AG08395 (cell line): ENCODE results near the gene RERE.
"Not testable (repeated sequence)": the region's sequence is repeated elsewhere in the genome, so short reads cannot be mapped to it uniquely, and the experiment has no call there.

Source experiments
- DNase-seq: peaks from one replicate; pipeline ENCODE4 v3.0.0; 2012; ENCODE audit warnings: mixed read lengths, low spot score

RERE gene

GRCh38 chr1:8797216-8797615 lies 20.2 kb downstream of the RERE start:
- no peak for DNase-seq

- no peak for DNase-seq
These were observed 20.6 kb downstream of the RERE start for GRCh38 chr1:8796812-8797211.

DNA sequence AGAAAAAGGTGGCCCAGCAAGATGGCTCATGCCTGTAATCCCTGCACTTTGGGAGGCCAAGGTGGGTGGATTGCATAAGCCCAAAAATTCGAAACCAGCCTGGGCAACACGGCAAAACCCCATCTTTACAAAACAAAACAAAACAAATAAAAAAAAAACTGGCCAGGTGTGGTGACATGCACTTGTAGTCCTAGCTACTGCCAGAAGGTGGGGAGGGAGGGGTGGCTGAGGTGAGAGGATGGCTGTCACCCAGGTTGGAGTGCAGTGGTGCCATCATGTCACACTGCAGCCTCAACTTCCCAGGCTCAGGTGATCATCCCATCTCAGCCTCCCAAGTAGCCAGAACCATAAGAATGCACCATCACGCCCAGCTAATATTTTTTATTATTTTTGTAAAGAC lies 22.8 kb downstream of the RERE start:
- DNase-seq, result no peak

- no peak for DNase-seq
These were observed 25.6 kb downstream of the RERE start for GRCh38 chr1:8791819-8792218.

GRCh38 chr1:8790987-8791386 lies 26.5 kb downstream of the RERE start:
- no peak for DNase-seq

- no peak for DNase-seq
These were observed 27.0 kb downstream of the RERE start for GRCh38 chr1:8790478-8790877.

DNA sequence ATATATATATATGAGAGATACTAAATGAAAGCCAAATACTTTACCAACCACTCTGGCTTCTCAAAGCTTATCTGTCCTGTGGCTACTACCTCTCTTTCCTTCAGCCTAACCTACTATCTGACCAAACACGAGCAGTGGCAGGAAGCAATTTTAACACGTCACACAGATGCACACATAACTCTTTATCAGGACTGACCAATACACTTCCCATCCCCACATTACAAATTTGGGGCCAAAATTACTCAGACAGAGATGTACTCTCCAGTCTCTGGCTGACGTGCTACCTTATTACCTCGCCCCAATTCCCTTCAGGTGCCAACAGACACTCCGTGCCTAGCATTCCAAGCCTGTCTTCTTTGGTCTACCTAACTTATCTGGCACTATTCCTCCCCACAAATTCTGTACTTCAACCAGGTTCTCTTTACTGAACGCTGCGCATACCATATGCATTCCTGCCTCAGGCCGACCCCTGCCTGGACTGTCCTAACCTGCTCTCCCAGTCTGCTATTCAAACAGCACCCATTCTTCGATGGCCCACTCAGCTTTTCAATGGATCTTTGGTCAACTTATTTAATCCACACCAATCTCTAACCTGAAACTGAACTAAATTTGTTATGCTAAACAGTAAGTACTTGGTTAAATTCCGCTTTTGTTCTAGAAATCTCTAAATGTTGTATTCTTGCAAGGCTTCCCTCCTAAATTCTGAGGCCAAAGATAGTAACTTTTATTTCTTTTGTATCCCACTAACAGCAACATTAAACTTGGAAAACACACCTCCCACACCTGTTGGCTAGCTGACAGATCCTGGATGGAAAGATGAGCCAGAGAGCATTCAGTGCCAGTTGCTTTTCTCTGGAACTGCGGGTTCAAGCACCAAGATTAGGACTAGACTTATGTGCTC lies 27.9 kb downstream of the RERE start:
- no peak for DNase-seq

DNA sequence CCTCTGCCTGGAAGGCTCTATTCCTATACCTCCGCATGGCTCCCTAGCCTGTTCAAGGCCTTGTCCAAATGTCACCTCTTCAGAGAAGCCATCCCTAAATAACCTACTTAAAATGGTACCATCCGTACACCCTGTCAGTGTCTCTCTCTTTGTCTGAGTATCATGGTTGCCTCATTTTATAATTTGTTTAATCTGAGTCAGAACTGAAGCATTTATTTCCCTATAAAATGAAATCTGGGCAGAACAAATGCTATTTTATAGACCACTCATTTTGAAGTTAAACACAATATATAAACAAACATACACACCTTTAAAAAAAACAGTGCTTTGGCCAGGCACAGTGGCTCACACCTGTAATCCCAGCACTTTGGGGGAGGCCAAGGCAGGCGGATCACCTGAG lies 30.2 kb downstream of the RERE start:
- DNase-seq, result no peak

DNA sequence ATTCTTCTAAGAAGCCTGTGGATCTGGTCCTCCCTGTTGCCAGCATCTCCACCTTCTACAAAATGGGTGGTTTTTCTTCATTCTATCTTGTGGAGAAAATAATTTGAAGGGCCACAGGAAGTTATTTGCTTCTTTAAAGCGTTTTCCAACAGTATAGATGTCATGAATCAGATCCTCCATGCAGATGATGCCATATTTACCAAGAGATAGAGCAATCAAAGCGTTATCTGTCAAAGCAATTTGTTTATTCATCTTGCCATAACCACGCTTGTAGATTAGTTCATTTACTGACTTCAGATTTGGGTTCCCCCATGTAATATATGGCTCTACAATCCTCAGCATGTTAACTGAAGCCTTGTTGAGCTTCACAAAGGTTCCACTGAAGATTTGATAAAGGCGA lies 31.2 kb downstream of the RERE start:
- DNase-seq, result not testable (repeated sequence)

- DNase-seq, result no peak
These were observed 34.5 kb downstream of the RERE start for GRCh38 chr1:8782955-8783354.

DNA sequence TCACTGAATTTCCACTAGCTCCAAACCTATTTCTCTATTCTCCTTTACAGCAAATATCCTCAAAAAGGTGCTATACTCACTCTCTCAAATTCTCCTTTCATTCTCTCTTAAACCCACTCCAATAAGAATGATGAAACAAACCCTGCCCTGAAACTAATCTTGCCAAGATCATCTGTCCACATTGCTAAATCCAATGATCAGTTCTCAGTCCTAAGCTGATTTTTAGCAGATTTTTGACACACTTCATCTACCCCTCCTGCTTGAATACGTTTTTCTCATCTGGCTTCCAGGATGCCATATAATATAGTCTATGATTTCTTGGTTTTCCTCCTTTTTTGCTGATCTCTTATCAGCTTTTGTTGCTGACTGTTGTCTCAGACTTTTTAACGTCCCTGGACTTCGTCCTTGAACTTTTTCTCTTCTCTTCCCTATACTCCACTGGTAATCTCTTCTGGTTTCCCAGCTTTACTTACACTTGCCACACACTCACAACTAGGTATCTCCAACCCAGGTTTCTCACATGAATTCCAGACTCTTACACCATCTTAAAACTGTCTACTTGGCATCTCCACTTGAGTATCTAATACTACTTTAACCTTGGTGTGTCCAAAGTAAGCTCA lies 35.3 kb downstream of the RERE start:
- DNase-seq, result no peak

DNA sequence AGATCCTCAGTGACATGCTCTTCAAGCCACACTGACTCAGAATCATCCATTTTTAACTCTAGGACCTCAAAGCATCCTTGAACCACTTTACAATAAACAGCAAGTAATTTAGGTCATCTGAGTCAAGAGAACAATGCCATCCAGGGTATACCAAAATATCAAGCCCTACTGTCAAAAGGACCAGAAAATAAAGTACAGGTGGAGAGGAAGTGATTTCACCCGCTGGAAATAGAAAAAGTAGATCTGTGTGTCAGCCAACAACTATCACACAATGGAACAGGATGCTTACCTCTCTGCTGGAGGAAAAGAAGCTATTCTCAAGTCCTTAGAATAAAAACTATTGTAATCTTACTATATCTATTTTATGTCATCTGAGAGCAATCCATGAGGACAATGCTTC lies 37.0 kb downstream of the RERE start:
- DNase-seq, result no peak

GRCh38 chr1:8777867-8778266 lies 39.6 kb downstream of the RERE start:
- no peak for DNase-seq

DNA sequence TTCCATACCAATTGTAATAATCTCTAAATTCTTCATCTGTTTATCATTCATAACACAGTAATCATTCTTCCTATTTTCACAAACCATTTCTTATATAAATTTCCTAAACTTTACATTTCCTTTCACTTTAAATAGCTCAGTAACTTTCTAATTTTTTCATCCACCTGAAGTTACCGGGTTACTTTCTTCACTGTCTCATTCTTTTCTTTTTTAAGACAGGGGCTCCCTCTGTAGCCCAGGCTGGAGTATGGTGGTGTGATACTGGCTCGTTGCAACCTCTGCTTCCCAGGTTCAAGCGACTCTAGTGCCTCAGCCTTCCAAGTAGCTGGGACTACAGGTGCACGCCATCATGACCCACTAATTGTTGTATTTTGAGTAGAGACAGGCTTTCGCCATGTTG lies 41.3 kb downstream of the RERE start:
- DNase-seq, result no peak

GRCh38 chr1:8767006-8767405 lies 50.4 kb downstream of the RERE start:
- DNase-seq, result no peak

DNA sequence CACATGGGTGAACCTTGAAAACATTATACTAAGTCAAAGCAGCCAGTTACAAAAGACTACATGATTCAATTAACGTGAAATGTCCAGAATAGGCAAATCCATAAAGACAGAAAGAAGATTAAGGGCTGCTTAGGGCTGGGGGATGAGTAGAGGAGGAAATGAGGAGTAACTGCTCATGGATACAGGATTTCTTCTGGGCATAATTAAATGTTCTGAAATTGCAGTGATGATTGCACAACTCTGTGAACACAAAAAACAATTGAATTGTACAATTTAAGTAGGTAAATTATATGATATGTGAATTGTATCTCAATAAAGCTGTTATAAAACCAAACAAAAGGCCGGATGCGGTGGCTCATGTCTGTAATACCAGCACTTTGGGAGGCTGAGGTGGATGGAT lies 52.2 kb downstream of the RERE start:
- DNase-seq, result no peak

GRCh38 chr1:8764293-8764937 lies 53.0 kb downstream of the RERE start:
- no peak for DNase-seq

- DNase-seq, result no peak
These were observed 53.6 kb downstream of the RERE start for GRCh38 chr1:8763888-8764287.

DNA sequence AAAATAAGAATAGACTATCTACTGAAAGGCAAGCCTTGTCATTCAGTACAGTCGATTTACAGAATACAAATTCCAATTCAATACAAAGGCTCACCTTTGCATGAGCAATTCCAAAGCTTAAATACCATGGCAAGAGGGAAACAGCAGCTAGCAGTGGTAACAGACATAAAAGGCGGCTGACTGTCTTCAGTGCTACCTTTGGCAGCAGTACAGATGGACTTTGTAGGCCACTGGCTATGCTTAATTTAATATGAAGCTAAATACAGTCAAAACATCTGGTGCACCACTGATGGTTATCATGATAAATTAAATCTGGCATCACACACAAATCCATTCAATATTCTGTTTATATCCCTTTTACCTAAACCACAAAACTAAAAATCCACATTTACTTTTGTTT lies 62.4 kb downstream of the RERE start:
- no peak for DNase-seq

GRCh38 chr1:8754247-8754650 lies 63.2 kb downstream of the RERE start:
- no peak for DNase-seq

DNA sequence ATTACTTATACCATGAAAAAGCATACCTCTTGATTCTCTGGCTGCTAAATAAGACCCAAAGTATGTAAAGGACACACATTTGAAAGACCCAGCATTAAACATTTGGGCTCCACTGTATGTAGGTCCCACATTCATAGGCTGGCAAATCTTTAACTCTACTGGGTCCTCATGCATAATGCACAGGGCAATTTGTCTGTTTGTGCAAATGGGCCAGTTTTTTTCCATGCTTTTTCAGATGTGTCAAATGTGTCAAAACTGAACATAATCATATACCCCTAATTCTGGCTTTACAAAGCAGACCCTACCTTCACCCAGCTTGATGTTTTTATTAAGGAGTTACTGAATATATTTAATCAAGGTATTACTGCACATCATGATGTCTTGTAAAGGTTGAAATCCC lies 63.7 kb downstream of the RERE start:
- no peak for DNase-seq

- no peak for DNase-seq
These were observed 64.3 kb downstream of the RERE start for GRCh38 chr1:8752921-8753713.
